GOT3 (cell line): ENCODE measurements around the gene CAMKMT.

ENCODE experiments used
- DNase-seq: peaks from one replicate; lab custom pipeline; 2025; ENCODE audit warnings: mixed read lengths; lab: John Stamatoyannopoulos, UW

The CAMKMT gene

DNA sequence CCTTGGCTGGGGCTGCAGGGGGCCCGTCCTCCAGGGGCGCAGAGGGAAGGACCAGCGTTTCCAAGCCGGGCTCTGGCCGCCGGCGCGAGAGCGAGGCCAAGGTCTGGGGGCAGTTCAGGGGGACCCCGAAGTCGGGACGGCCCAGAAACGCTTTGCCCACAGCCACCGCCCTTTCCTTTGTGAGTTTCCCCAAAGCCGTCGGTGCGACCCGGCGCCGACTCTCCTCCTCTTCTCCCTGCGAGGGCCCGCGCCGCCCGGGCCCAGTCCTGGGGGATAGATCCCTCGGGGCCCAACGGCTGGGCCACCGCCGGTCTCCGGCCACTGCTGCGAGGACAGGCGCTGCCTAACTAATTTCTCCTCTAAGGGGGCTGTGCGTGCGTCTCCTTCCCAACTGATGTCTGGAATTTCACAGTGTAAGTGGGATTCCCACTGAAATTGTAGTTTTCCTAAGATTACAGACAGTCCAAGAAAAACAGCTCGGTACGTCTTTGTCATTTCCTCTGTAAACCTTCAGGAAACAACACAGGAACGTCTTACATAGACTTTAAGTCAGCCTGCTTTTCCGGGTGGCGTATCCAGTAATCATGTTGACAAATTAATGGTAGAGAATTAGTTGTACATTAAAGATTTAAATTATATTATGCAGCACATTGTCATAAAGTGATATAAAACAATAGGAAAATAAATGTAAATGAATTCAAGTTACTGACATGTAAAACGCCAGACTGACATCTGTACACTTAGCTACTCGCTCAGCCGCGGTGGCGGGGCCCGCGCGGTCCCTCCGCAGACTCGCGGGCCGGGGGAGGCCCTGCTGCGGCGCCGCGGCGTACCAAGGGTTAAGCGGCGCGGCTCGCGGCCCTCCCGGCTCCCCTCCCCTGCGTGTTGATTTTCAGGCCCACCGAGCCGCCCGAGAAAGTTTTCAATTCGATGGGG lies 440.4 kb downstream of the CAMKMT start:
- DNase-seq: no peak

DNA sequence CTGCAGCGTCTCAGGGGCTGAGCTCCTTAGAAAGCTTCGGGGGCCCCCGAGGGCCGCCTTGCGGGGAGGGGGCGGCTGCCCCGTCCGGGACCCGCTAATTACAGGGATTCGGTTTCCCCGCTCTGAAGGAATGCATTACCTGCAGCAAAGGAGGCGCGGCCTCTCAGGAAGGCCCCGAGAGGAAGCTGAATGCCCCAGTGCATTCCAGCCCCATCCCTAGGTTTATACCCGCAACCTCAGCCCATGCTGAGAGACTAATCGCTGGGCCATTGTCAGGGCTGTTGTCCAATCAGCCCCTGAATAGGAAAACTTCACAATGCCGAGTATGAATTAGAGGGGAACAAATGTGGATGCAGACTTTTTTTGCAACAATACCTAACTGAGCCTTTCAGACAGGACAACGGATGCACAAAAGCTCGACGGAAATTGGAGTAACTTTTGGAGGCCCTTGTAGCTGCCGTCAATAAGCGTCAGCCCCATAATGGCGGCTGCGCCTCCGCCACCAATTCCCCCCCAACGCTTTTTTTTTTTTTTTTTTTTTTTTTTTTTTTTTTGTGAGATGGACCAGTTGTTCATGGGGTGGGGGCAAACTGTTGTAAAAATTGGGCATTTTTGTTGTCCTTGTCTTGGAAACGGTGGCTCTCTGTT lies 441.2 kb downstream of the CAMKMT start:
- no peak for DNase-seq

DNA sequence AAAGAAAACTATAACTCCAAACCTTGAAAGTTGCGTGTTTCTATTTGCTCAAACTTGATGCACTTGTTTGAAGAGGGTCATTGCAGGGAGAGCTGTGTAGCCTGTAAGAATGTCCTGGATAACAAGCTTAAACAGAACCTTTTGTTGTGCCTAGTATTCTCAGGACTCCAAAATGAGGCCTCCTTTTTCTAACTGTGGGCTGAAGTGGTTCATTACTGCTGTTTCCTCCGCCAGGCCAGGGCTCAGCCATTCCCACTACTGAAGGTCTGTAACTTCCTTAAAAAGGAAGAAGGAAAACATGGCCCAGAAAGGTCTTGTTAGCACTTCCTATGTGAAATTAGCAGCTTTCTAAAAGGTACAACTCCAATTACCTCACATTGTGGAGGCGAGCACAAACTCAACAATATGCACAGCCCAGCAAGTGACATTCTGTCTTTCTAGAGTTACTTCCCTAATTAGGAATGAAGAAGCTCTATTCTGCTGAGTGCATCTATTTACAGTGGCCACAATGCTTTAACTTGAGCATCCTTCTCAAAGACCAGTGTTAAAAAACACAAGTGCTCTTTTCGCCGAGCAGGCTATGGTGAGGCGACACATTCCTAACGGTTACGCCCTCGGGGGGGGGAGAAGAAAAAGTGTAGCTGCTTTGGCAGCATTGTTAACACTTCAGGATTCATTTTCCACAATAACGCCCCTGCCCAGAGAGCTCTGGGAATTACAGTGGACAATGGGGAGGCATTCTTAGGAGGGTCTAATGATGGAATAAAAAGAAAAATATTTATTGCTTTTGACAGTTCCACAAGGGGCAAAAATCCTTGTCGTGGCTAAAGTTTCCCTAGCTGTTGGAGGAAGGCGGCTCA lies 442.9 kb downstream of the CAMKMT start:
- no peak for DNase-seq

DNA sequence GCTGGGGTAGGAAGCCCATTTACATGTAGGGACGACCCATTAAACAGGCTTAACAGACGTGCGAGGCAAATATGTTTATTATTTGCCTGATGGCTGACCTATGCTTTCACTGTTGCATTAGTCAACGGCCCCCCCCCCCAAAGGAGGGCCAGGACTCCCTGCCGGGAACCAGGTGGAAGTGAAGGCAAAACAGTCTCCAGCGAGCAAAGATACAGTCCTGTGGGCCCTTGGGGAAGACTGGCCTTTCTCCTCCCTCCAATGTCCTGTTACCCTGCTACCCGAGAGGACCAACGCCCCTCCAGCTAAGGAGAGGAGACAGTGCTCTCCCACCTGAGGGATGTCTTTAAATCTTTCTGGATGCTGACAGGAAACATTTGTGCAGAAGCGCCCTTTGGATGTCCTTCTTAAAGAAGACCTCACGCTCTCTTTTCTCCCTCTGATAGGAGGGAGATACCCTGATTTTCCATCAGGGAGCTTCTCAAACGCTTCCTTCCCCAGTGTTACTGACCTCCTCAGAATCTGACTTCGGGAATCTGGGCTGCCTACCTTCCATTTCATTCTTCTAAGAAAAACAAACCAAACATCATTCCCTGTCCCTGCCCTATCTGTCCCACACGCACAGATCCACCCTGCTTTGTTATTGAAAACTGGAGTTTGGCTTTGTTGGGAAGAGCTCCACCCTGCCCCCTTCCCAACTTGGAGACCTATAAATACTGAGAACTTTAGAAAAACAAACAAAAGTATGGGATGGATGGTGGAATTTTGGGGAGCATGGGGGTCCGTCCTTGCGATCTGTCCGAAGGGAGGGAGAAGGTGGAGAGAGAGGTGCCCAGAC lies 443.9 kb downstream of the CAMKMT start:
- DNase-seq: no peak

DNA sequence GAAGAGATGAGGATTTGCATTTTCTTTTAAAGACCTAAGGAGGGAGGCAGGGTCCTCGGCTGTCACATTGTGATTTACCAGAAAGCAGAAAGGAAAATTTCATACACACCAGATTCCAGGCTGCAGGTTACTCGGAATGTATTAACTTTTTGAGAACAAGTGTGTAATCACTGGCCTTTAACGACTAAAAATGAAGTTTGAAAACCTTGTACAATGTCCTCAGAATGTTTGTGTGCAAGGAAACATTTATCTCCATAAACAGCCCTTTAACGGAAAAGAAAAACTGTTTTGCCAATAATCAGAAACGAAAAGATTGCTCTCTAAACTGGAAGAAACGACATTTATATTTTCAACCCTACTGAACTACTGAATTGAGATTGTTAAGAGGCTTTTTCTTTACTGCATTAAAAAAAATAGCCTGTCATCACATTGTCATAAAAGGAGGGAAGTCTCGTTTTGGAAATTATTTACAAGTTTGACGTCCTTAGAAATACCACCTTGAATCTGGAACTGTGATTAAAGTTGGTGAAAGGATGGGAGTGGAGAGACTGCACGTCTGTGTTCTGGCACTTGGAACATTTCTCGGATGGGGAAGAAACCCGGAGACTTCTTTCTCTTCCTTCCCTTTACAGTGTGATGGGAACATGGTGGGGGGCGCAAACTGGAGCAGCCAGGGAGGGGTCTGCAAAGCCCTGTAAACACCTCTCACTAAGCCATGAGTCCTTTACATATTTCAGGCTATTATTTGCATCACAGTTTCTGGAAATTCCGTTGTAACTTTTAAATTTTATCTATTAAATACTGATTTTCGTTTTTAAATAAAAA lies 445.7 kb downstream of the CAMKMT start:
- DNase-seq: no peak

DNA sequence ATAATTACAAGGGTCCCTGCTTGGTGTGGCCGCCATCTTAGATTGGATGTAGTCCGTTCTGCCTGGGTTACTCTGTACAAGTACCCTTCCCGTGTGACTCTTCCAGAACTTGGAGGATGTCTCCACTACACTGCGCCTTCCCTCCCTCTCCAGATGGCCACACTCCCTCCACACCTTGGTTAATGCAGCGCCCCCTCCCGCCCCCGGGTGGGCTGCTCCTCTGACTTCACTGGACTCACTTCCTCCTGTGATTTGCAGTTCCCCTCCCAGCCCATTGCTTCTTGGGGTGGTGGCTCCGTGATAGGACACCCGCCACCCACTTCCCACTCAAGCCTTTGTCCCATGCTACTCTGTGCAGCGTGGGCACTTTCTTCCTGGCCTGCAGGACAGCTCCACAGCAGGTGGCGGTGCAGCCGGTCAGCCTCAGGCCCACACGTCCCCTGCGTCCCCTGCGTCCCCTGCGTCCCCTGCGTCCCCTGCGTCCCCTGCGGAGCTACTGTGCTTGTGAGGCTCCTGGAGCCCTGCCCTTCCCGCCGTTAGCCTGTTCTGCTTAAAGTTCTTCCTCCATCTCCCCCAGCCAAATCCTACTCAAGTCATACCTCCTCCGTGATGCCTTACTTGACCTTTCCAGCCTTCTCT lies 449.3 kb downstream of the CAMKMT start:
- no peak for DNase-seq

DNA sequence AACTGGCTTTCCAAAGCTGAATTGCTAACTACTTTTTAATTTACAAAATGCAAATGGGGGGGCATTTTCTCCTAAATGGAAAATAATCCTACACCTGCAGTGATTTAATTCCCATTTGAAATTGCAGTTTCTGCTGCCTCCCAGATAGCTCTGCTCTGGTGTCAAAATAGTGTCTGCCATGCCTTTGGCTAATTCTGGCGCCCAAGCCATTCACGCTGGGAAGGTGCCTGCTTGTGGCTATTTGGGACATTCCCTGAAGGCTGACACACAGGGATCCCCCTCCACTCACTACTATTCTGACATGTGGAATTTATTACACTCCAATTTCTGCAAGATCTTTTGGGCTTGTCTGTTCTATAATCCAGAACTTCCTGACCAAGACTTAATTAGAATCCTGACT lies 451.4 kb downstream of the CAMKMT start:
- DNase-seq: no peak

DNA sequence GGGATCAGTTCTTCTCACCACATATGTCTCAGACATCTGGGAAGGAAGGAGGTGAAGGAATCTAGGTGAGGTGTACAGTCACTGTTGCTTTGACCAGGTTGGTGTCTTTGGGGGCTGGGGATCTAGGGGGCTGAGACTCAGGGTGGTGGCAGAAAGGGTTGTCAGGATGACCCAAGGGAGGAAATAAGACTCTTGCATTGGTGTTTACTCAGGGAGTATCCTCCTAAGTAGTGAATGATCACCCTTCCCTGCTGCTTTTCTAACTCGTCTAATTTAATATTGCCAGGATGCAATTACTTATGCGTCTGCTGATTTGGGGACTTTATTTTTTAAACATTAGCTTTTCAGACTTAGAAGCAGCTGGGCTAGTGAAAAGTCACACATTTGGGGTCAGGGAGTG lies 451.9 kb downstream of the CAMKMT start:
- DNase-seq: no peak

DNA sequence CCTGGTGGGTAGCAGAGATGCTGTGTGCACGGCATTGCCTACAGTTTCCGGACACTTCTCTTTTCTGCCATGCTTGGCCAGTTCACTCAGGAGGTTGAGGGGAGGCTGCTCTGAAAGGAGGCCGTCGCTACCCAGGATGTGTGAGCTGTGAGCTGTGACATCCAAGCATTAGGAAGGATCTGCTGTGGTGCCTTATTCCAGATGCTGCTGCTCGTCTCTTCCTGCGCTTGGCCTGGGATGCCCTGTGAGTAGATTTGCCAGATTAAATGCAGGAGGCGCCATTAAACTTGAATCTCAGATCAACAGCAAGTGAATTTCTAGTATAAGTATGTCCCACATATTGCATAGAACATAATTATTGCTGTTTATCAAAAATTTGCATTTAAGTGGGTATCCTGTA lies 455.5 kb downstream of the CAMKMT start:
- no peak for DNase-seq

DNA sequence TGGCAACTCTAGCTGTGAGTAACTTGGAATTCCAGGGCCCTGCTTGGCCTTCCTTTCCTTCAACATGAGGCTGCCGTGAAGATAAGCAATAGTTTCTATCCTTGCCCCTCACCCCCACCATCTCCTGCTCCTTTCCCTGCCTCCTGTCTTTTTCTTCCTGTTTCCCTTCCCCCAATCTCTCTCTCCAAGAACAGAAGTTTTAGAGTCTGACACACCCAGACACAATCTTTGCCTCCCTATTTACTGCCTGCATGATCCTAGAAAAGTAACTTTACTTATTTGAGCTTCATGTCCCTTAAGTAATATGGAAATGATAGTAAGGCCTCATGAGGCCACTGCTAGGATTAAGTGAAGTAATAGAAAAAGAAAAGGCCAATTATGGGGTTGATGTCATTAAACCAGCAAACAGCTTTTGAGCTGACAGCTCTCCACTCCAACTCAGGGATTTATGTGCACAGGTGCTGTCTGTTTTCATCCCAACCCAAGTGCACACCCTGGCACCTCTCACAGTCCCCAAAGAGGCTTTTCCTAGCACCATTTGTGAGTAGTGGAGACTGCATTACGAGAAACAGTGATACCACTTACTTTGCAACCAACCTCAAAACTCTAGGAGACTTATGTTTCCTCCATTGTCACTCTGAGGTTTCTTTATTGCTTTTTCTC lies 456.1 kb downstream of the CAMKMT start:
- no peak for DNase-seq

DNA sequence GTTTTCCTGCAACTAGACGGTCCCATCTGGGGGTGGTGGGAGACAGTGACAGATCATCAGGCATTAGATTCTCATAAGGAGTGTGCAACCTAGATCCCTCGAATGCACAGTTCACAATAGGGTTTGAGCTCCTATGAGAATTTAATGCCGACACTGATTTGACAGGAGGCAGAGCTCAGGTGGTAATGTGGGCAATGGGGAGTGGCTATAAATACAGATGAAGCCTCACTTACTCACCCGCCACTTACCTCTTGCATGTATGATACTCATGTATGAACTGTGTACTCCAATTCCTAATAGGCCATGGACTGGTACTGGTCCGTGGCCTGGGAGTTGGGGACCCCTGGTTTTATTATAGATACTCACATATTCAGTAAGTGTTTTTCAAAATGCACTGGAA lies 457.3 kb downstream of the CAMKMT start:
- DNase-seq: no peak

DNA sequence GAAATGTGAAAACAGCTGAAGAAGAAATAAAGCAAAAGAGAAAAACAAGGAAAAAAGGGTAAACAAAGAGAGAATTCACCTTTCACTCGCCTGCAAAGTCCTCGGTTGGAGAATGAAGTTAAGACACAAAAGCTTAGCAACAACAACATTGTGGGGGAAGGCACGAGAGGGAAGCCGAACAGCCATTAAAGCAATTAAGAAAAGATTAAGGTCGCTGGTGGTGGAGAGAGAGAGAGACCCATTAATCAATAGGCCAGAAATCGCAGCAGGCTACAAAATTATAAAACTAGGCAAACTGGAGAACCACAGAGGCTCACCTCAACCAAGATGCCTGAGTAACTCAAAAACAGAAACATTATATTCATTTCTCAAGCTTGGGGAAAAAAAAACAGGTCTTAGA lies 459.8 kb downstream of the CAMKMT start:
- DNase-seq: no peak

DNA sequence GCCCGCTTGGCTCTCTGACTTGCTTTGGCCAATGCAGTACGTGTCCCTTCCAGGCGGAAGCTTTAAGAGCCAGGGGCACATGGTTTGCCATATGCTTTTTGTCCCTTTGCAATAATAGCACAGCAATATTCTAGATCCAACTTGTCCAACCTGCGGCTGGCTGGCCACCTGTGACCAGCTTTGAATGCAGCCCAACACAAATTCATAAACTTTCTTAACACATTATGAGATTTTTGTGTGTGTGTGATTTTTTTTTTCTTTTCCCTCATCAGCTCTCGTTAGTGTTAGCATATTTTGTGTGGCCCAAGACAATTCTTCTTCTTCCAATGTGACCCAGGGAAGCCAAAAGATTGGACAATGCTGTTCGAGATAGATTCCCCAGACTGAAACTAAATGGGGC lies 460.4 kb downstream of the CAMKMT start:
- no peak for DNase-seq
